Caco-2 (cell line): ENCODE measurements around the gene WDR91. TPM values are rescaled to one million over a fixed set of nuclear protein-coding genes. Genes with fewer than 3 reads are reported as not detected.

ENCODE experiments used
- BruUV-seq: library from RNA; stranded (reverse); fragments of 400-500 nt; replicated peaks from 2 replicates; lab custom pipeline; 2021; lab: Mats Ljungman, UMichigan
- CTCF ChIA-PET: fragments of 300-600 bp; sonication (Branson Sonifier 250); formaldehyde crosslinking; loops from one replicate; lab custom pipeline; 2022; ENCODE audit warnings: antibody characterized with exemption; lab: Charles Lee
- POLR2A ChIA-PET: fragments of 300-600 bp; sonication (Branson Sonifier 250); formaldehyde crosslinking; loops from one replicate; lab custom pipeline; 2022; ENCODE audit warnings: antibody characterized with exemption; lab: Charles Lee
- DNase-seq, 2 experiments: peaks; one replicate each; pipeline versions ENCODE4 v3.0.0 to v3.0.0-alpha.2; 2020 to 2022
- H3K27me3 ChIP-seq: replicated peaks from 2 replicates; pipeline ENCODE4 v1.6.0; 2011; ENCODE audit warnings: low read length; ENCODE audit not compliant: control insufficient read depth, insufficient read depth
- H3K36me3 ChIP-seq: 2 replicates; pipeline ENCODE4 v1.5.1; 2011; ENCODE audit warnings: low read length; ENCODE audit not compliant: control insufficient read depth, insufficient read depth
- H3K4me1 ChIP-seq: fragments of 250-450 bp; sonication (Bioruptor Pico); 2 replicates; pipeline ENCODE4 v1.5.1; 2020; ENCODE audit warnings: mild to moderate bottlenecking
- H3K4me3 ChIP-seq: 2 replicates; pipeline ENCODE4 v1.5.1; 2011; ENCODE audit warnings: low read depth, mild to moderate bottlenecking, control low read depth, low read length
- H3K9me3 ChIP-seq: fragments of 250-450 bp; sonication (Bioruptor Pico); 2 replicates; pipeline ENCODE4 v1.5.1; 2020; ENCODE audit warnings: mild to moderate bottlenecking, moderate library complexity
- H3K27ac Mint-ChIP-seq: one replicate; pipeline ENCODE4 v1.8.0; 2022; ENCODE audit warnings: mixed read lengths; ENCODE audit not compliant: unreplicated experiment
- H3K27me3 Mint-ChIP-seq: one replicate; pipeline ENCODE4 v1.8.0; 2022; ENCODE audit warnings: mixed read lengths; ENCODE audit not compliant: insufficient read depth, unreplicated experiment
- H3K36me3 Mint-ChIP-seq: one replicate; pipeline ENCODE4 v1.8.0; 2022; ENCODE audit warnings: mild to moderate bottlenecking, mixed read lengths; ENCODE audit not compliant: insufficient read depth, unreplicated experiment
- H3K4me1 Mint-ChIP-seq: one replicate; pipeline ENCODE4 v1.8.0; 2022; ENCODE audit warnings: low read depth, mixed read lengths; ENCODE audit not compliant: unreplicated experiment
- H3K4me3 Mint-ChIP-seq: one replicate; pipeline ENCODE4 v1.8.0; 2022; ENCODE audit warnings: mild to moderate bottlenecking, moderate library complexity, mixed read lengths; ENCODE audit not compliant: unreplicated experiment
- H3K9me3 Mint-ChIP-seq: one replicate; pipeline ENCODE4 v1.8.0; 2022; ENCODE audit warnings: mixed read lengths; ENCODE audit not compliant: unreplicated experiment
- CTCF ChIP-seq, 2 experiments: fragments of 200-600 bp in 1 of 2; IDR thresholded peaks; 1 replicate in 1 of 2; 2 replicates in 1 of 2; pipeline versions ENCODE4 v1.5.1 to v1.8.0; 2011 to 2022; ENCODE audit warnings: antibody characterized with exemption in 1 of 2, control low read depth in 1 of 2, inconsistent platforms in 1 of 2, low read depth in 1 of 2, low read length in 1 of 2, mild to moderate bottlenecking in 1 of 2, moderate library complexity in 1 of 2; ENCODE audit not compliant: insufficient read depth in 1 of 2, severe bottlenecking in 1 of 2, unreplicated experiment in 1 of 2
- intact Hi-C: fragments of 100-400 bp; cut with micrococcal nuclease; formaldehyde crosslinking; loops from one replicate; pipeline ENCODE4 v1.10.0; 2022; ENCODE audit not compliant: unreplicated experiment
- total RNA-seq: library from RNA; stranded (reverse); gene quantifications from 2 replicates; pipeline ENCODE4 v1.2.3, GENCODE V29; 2022

The WDR91 gene
- total RNA-seq, 1 experiment from 2014 or later = 12.6 TPM

GRCh38 chr7:135181929-135182678 lies 29.2 kb downstream of the WDR91 start:
- no TSS peak for BruUV-seq
- Mint-ChIP-seq H3K9me3 (peaks cover 29% of the 10 kb centered on the region), H3K27ac (no peak overlapping the region), H3K4me3 (no peak overlapping the region), H3K36me3 (peaks cover 15% of the 10 kb centered on the region), H3K27me3 (no peaks in the 10 kb centered on the region), H3K4me1 (no peaks in the 10 kb centered on the region)
- H3K4me1 ChIP-seq = 0 out of 2 replicates have a peak, but pooled peaks cover 6% of the 10 kb centered on the region
- H3K9me3 ChIP-seq = peaks cover 34% of the 10 kb centered on the region
- no peak for DNase-seq
- TF ChIP-seq CTCF (IDR thresholded peaks at IDR 0.05; ENCODE audit: insufficient read depth in 1 of 2, low read depth in 1 of 2, low read length in 1 of 2, severe bottlenecking in 1 of 2, unreplicated experiment in 1 of 2) = no peak
- CTCF ChIA-PET = no interaction called here
- no peak overlapping the region for H3K4me3 ChIP-seq
- POLR2A ChIA-PET = no interaction called here
- H3K36me3 ChIP-seq = no peaks in the 10 kb centered on the region; the same call in 1 of the 2 replicates
- H3K27me3 ChIP-seq = no peaks in the 10 kb centered on the region
- intact Hi-C loops = no loop called here

GRCh38 chr7:135181261-135181928 lies 29.9 kb downstream of the WDR91 start:
- intact Hi-C loops = no loop called here
- no peaks in the 10 kb centered on the region; the same call in 1 of the 2 replicates for H3K36me3 ChIP-seq
- H3K36me3 Mint-ChIP-seq = peaks cover 15% of the 10 kb centered on the region
- no peak overlapping the region for H3K4me3 ChIP-seq
- ChIA-PET CTCF (no interaction called here), POLR2A (no interaction called here)
- BruUV-seq = no TSS peak
- H3K4me3 Mint-ChIP-seq = no peak overlapping the region
- DNase-seq = no peak
- no peaks in the 10 kb centered on the region for H3K27me3 ChIP-seq
- 0 out of 2 replicates have a peak, but pooled peaks cover 6% of the 10 kb centered on the region for H3K4me1 ChIP-seq
- peaks cover 34% of the 10 kb centered on the region for H3K9me3 ChIP-seq
- no peak for TF ChIP-seq CTCF (IDR thresholded peaks at IDR 0.05; ENCODE audit: insufficient read depth in 1 of 2, low read depth in 1 of 2, low read length in 1 of 2, severe bottlenecking in 1 of 2, unreplicated experiment in 1 of 2)
- H3K27ac Mint-ChIP-seq = no peak overlapping the region
- peaks cover 29% of the 10 kb centered on the region for H3K9me3 Mint-ChIP-seq
- no peaks in the 10 kb centered on the region for H3K27me3 Mint-ChIP-seq
- H3K4me1 Mint-ChIP-seq = no peaks in the 10 kb centered on the region

- Mint-ChIP-seq H3K4me1 (no peaks in the 10 kb centered on the region), H3K36me3 (peaks cover 15% of the 10 kb centered on the region)
These were observed 31.2 kb downstream of the WDR91 start for GRCh38 chr7:135180122-135180521.

More at GRCh38 chr7:135180122-135180521, 31.2 kb downstream of the WDR91 start:
- Histone ChIP-seq H3K4me1 (0 out of 2 replicates have a peak, but pooled peaks cover 6% of the 10 kb centered on the region), H3K4me3 (no peak overlapping the region), H3K27me3 (no peaks in the 10 kb centered on the region), H3K9me3 (peaks cover 34% of the 10 kb centered on the region), H3K36me3 (no peaks in the 10 kb centered on the region; the same call in 1 of the 2 replicates)
- BruUV-seq = no TSS peak
- peaks cover 29% of the 10 kb centered on the region for H3K9me3 Mint-ChIP-seq
- H3K27ac Mint-ChIP-seq = no peak overlapping the region
- no peak overlapping the region for H3K4me3 Mint-ChIP-seq
- TF ChIP-seq CTCF (IDR thresholded peaks at IDR 0.05; ENCODE audit: insufficient read depth in 1 of 2, low read depth in 1 of 2, low read length in 1 of 2, severe bottlenecking in 1 of 2, unreplicated experiment in 1 of 2) = no peak
- no peaks in the 10 kb centered on the region for H3K27me3 Mint-ChIP-seq
- no peak for DNase-seq
- POLR2A ChIA-PET = no interaction called here
- CTCF ChIA-PET = no interaction called here
- intact Hi-C loops = no loop called here
